HepG2 (cell line): Measurements from ENCODE around the gene ARFIP2. TPM values are rescaled to one million over a fixed set of nuclear protein-coding genes. Genes with fewer than 3 reads are reported as not detected.

ENCODE experiments used
- ATAC-seq: fragments of 200-7000 bp; cut with Tn5 transposase; 3 replicates; pipeline ENCODE4 v1.9.1; 2020; ENCODE audit warnings: mild to moderate bottlenecking, moderate library complexity
- BruUV-seq: library from RNA; stranded (reverse); fragments of 400-500 nt; replicated peaks from 2 replicates; lab custom pipeline; 2021; lab: Mats Ljungman, UMichigan
- CTCF ChIA-PET: fragments of 300-600 bp; formaldehyde crosslinking; extraction: SDS; loops from one replicate; lab custom pipeline; 2021; ENCODE audit warnings: low total read pairs, inconsistent platforms, low intra/inter-chr PET ratio; lab: Yijun Ruan, JAX
- POLR2A ChIA-PET: fragments of 350-600 bp; sonication (Branson Sonifier 250); formaldehyde crosslinking; loops from one replicate; lab custom pipeline; 2020; ENCODE audit warnings: antibody characterized with exemption, inconsistent platforms; lab: Yijun Ruan, JAX
- DNase-seq: peaks from one replicate; pipeline ENCODE4 v3.0.0-alpha.2; 2015; ENCODE audit warnings: low spot score
- FAIRE-seq: peaks from 3 replicates; lab custom pipeline; 2011; peaks lifted over from hg19 to GRCh38; lab: Jason Lieb, UNC
- H2AFZ ChIP-seq: one replicate; pipeline ENCODE4 v1.6.1; 2011; ENCODE audit warnings: low read length, inconsistent platforms
- H3K27ac ChIP-seq: fragments of 300-600 bp; 3 replicates; pipeline ENCODE4 v1.8.0; 2011; ENCODE audit warnings: mixed run types, mild to moderate bottlenecking, mixed read lengths, low read length, inconsistent platforms; ENCODE audit not compliant: insufficient read depth; ENCODE audit errors: extremely low read length
- H3K27me3 ChIP-seq, 2 experiments: fragments of 200-600 bp in 1 of 2; 2 replicates in 1 of 2; 3 replicates in 1 of 2; pipeline versions ENCODE4 v1.6.0 to v1.8.0; 2011; ENCODE audit warnings: low read length in 2 of 2, mild to moderate bottlenecking in 2 of 2, moderate library complexity in 2 of 2, inconsistent platforms in 1 of 2; ENCODE audit not compliant: insufficient read depth in 2 of 2, control insufficient read depth in 1 of 2
- H3K36me3 ChIP-seq, 2 experiments: fragments of 200-600 bp in 1 of 2; replicated peaks in 1 of 2; 2 replicates in 1 of 2; 3 replicates in 1 of 2; pipeline versions ENCODE4 v1.5.1 to v1.8.0; 2011; ENCODE audit warnings: low read length in 2 of 2, inconsistent platforms in 1 of 2; ENCODE audit not compliant: insufficient read depth in 2 of 2, control insufficient read depth in 1 of 2
- H3K4me1 ChIP-seq: 2 replicates; pipeline ENCODE4 v1.5.1; 2012; ENCODE audit warnings: low read length, inconsistent platforms; ENCODE audit not compliant: insufficient read depth
- H3K4me2 ChIP-seq: 2 replicates; pipeline ENCODE4 v1.6.0; 2011; ENCODE audit warnings: low read depth, low read length, inconsistent platforms
- H3K4me3 ChIP-seq, 3 experiments: fragments of 200-600 bp in 1 of 3; sonication (generic), shearing (Covaris generic) in 1 of 3; replicated peaks in 1 of 3; 2 replicates each; pipeline ENCODE4 v1.5.1; 2011 to 2016; ENCODE audit warnings: low read length in 3 of 3, inconsistent platforms in 2 of 3, low read depth in 2 of 3, mild to moderate bottlenecking in 2 of 3, control low read depth in 1 of 3, mixed read lengths in 1 of 3; ENCODE audit not compliant: insufficient read depth in 1 of 3
- H3K79me2 ChIP-seq: one replicate; pipeline ENCODE4 v1.6.1; 2011; ENCODE audit warnings: low read length, inconsistent platforms; ENCODE audit not compliant: insufficient read depth
- H3K9ac ChIP-seq: 2 replicates; pipeline ENCODE4 v1.6.0; 2011; ENCODE audit warnings: mild to moderate bottlenecking, low read depth, low read length, inconsistent platforms; ENCODE audit not compliant: insufficient read depth
- H3K9me3 ChIP-seq: 2 replicates; pipeline ENCODE4 v1.5.1; 2012; ENCODE audit warnings: mild to moderate bottlenecking, low read length
- H4K20me1 ChIP-seq: 2 replicates; pipeline ENCODE4 v1.6.0; 2011; ENCODE audit warnings: inconsistent platforms, mild to moderate bottlenecking, low read length, moderate library complexity; ENCODE audit not compliant: insufficient read depth
- ERF ChIP-seq: IDR thresholded peaks from 2 replicates; pipeline ENCODE4 v1.6.1; 2018; ENCODE audit warnings: missing biosample characterization, missing genetic modification reagents
- LBX2 ChIP-seq: sonication (generic); formaldehyde crosslinking; IDR thresholded peaks from 2 replicates; pipeline ENCODE4 v1.5.0; 2020; ENCODE audit warnings: missing genetic modification reagents, mild to moderate bottlenecking, borderline replicate concordance
- MED1 ChIP-seq: sonication (generic); formaldehyde crosslinking; IDR thresholded peaks from 2 replicates; pipeline ENCODE4 v1.4.0; 2020; ENCODE audit warnings: missing genetic modification reagents
- PAX8 ChIP-seq: sonication (generic); formaldehyde crosslinking; IDR thresholded peaks from 2 replicates; pipeline ENCODE4 v1.8.0; 2022; ENCODE audit warnings: mild to moderate bottlenecking, missing genetic modification reagents, borderline replicate concordance
- SIX1 ChIP-seq: sonication (generic); formaldehyde crosslinking; IDR thresholded peaks from 2 replicates; pipeline ENCODE4 v1.4.0; 2020; ENCODE audit warnings: missing genetic modification reagents, borderline replicate concordance
- SPEN ChIP-seq: sonication (generic); formaldehyde crosslinking; IDR thresholded peaks from 2 replicates; pipeline ENCODE4 v1.5.1; 2020; ENCODE audit warnings: low read depth, mild to moderate bottlenecking, missing genetic modification reagents
- TCF7 ChIP-seq: sonication (generic); IDR thresholded peaks from 2 replicates; pipeline ENCODE4 v1.6.1; 2016; ENCODE audit warnings: antibody characterized with exemption, low read depth
- ZFYVE20 ChIP-seq: sonication (generic); formaldehyde crosslinking; IDR thresholded peaks from 2 replicates; pipeline ENCODE4 v1.8.0; 2023; ENCODE audit warnings: low read depth, mild to moderate bottlenecking, moderate library complexity, missing genetic modification reagents, borderline replicate concordance
- ZNF34 ChIP-seq: sonication (generic); formaldehyde crosslinking; IDR thresholded peaks from 2 replicates; pipeline ENCODE4 v1.4.0; 2020; ENCODE audit warnings: mild to moderate bottlenecking, missing genetic modification reagents, borderline replicate concordance
- ZNF562 ChIP-seq: sonication (generic); formaldehyde crosslinking; IDR thresholded peaks from 2 replicates; pipeline ENCODE4 v1.8.0; 2022; ENCODE audit warnings: missing genetic modification reagents, borderline replicate concordance
- ZNF577 ChIP-seq: sonication (generic); formaldehyde crosslinking; IDR thresholded peaks from 2 replicates; pipeline ENCODE4 v1.4.0; 2020; ENCODE audit warnings: mild to moderate bottlenecking, low read depth, missing genetic modification reagents, borderline replicate concordance
- ZSCAN5A ChIP-seq: sonication (generic); formaldehyde crosslinking; IDR thresholded peaks from 2 replicates; pipeline ENCODE4 v1.8.0; 2022; ENCODE audit warnings: mild to moderate bottlenecking, missing genetic modification reagents, borderline replicate concordance
- WGBS: methylation state at CpG from one replicate; pipeline ENCODE4 v1.1.6; 2017; ENCODE audit warnings: low lambda C conversion rate; 5-methylcytosine and 5-hydroxymethylcytosine counted together
- in situ Hi-C: cut with HindIII; loops from 2 replicates; pipeline ENCODE4 v1.10.0; 2017; ENCODE audit warnings: low pct_unique_long_range_greater_than_20kb; ENCODE audit not compliant: extremely low pct_ligation_motif_present
- intact Hi-C: fragments of 100-400 bp; cut with micrococcal nuclease; formaldehyde crosslinking; loops from one replicate; pipeline ENCODE4 v1.10.0; 2022; ENCODE audit not compliant: unreplicated experiment
- polyA plus RNA-seq, 8 experiments: library from polyadenylated mRNA; depleted of rRNA in 3 of 8; stranded (reverse) in 7 of 8; unstranded in 1 of 8; fragments of >200 nt; fragmentation: Illumina TruSeq in 4 of 8; extraction: Trizol in 4 of 8; gene quantifications; 2 replicates each; pipeline versions ENCODE4 v1.2.1 to v1.2.3, GENCODE V29; 2011 to 2016; ENCODE audit warnings: low read depth in 4 of 8, missing spikeins in 1 of 8, mixed read lengths in 1 of 8; ENCODE audit not compliant: insufficient read depth in 1 of 8
- total RNA-seq, 5 experiments: library from RNA; depleted of rRNA; stranded (reverse); fragments of >200 nt; fragmentation: Illumina TruSeq; extraction: Trizol; gene quantifications; 2 replicates each; pipeline ENCODE4 v1.2.3, GENCODE V29; 2016; ENCODE audit warnings: low read depth in 1 of 5
- TF ChIP-seq, protein P1 (sequence below): sonication (generic); formaldehyde crosslinking; IDR thresholded peaks from 2 replicates; pipeline ENCODE4 v1.5.1; 2020; ENCODE audit warnings: mild to moderate bottlenecking, missing genetic modification reagents, borderline replicate concordance
- TF ChIP-seq, protein P2 (sequence below): sonication (generic); formaldehyde crosslinking; IDR thresholded peaks from 2 replicates; pipeline ENCODE4 v1.8.0; 2022; ENCODE audit warnings: missing genetic modification reagents, mild to moderate bottlenecking, borderline replicate concordance
- TF ChIP-seq, protein P3 (sequence below): sonication (generic); formaldehyde crosslinking; IDR thresholded peaks from 2 replicates; pipeline ENCODE4 v1.5.1; 2020; ENCODE audit warnings: missing genetic modification reagents, mild to moderate bottlenecking, borderline replicate concordance

The ARFIP2 gene
- total and polyA plus RNA-seq, 2 of the 13 experiments (the other 11 are each of a cell fraction or from before 2014, with no cell fraction given), result 56.6 to 60.2 TPM

GRCh38 chr11:6452219-6452618 lies 28.9 kb downstream of the ARFIP2 start:
- Histone ChIP-seq H3K4me2 (no peak overlapping the region), H3K4me1 (no peaks in the 10 kb centered on the region), H3K4me3 (no peak overlapping the region), H3K27me3 (no peaks in the 10 kb centered on the region), H2AFZ (no peak overlapping the region), H3K36me3 (peaks cover 6 to 7% of the 10 kb centered on the region in 2 experiments; a peak in 3 of 5 replicates), H3K9ac (no peak overlapping the region), H3K27ac (no peak overlapping the region), H3K79me2 (no peaks in the 10 kb centered on the region), H3K9me3 (no peaks in the 10 kb centered on the region), H4K20me1 (no peaks in the 10 kb centered on the region)
- BruUV-seq, result no TSS peak
- no peak for FAIRE-seq
- ChIA-PET POLR2A (no interaction called here), CTCF (no interaction called here)
- ATAC-seq, result no peak
- DNase-seq, result no peak
- intact Hi-C loops (no loop called here), in situ Hi-C loops (no loop called here)
- 84% methylated on average over 3 of the region's 3 CpGs for WGBS
- TF ChIP-seq, protein P1, sequence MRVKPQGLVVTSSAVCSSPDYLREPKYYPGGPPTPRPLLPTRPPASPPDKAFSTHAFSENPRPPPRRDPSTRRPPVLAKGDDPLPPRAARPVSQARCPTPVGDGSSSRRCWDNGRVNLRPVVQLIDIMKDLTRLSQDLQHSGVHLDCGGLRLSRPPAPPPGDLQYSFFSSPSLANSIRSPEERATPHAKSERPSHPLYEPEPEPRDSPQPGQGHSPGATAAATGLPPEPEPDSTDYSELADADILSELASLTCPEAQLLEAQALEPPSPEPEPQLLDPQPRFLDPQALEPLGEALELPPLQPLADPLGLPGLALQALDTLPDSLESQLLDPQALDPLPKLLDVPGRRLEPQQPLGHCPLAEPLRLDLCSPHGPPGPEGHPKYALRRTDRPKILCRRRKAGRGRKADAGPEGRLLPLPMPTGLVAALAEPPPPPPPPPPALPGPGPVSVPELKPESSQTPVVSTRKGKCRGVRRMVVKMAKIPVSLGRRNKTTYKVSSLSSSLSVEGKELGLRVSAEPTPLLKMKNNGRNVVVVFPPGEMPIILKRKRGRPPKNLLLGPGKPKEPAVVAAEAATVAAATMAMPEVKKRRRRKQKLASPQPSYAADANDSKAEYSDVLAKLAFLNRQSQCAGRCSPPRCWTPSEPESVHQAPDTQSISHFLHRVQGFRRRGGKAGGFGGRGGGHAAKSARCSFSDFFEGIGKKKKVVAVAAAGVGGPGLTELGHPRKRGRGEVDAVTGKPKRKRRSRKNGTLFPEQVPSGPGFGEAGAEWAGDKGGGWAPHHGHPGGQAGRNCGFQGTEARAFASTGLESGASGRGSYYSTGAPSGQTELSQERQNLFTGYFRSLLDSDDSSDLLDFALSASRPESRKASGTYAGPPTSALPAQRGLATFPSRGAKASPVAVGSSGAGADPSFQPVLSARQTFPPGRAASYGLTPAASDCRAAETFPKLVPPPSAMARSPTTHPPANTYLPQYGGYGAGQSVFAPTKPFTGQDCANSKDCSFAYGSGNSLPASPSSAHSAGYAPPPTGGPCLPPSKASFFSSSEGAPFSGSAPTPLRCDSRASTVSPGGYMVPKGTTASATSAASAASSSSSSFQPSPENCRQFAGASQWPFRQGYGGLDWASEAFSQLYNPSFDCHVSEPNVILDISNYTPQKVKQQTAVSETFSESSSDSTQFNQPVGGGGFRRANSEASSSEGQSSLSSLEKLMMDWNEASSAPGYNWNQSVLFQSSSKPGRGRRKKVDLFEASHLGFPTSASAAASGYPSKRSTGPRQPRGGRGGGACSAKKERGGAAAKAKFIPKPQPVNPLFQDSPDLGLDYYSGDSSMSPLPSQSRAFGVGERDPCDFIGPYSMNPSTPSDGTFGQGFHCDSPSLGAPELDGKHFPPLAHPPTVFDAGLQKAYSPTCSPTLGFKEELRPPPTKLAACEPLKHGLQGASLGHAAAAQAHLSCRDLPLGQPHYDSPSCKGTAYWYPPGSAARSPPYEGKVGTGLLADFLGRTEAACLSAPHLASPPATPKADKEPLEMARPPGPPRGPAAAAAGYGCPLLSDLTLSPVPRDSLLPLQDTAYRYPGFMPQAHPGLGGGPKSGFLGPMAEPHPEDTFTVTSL (CRISPR knock-in tag), result no peak
- no peak for TF ChIP-seq SPEN (CRISPR knock-in tag)
- no peak for TF ChIP-seq MED1 (CRISPR knock-in tag)
- no peak for TF ChIP-seq ZNF577 (CRISPR knock-in tag)
- TF ChIP-seq TCF7, result no peak
- no peak for TF ChIP-seq LBX2 (CRISPR knock-in tag)
- TF ChIP-seq ZFYVE20 (CRISPR knock-in tag), result no peak
- TF ChIP-seq ZSCAN5A, result no peak
- TF ChIP-seq PAX8 (CRISPR knock-in tag), result no peak
- TF ChIP-seq, protein P2, sequence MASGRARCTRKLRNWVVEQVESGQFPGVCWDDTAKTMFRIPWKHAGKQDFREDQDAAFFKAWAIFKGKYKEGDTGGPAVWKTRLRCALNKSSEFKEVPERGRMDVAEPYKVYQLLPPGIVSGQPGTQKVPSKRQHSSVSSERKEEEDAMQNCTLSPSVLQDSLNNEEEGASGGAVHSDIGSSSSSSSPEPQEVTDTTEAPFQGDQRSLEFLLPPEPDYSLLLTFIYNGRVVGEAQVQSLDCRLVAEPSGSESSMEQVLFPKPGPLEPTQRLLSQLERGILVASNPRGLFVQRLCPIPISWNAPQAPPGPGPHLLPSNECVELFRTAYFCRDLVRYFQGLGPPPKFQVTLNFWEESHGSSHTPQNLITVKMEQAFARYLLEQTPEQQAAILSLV (CRISPR knock-in tag), result no peak
- TF ChIP-seq SIX1 (CRISPR knock-in tag), result no peak
- no peak for TF ChIP-seq ZNF562
- no peak for TF ChIP-seq ZNF34
- TF ChIP-seq ERF (CRISPR knock-in tag), result no peak
- TF ChIP-seq, protein P3, sequence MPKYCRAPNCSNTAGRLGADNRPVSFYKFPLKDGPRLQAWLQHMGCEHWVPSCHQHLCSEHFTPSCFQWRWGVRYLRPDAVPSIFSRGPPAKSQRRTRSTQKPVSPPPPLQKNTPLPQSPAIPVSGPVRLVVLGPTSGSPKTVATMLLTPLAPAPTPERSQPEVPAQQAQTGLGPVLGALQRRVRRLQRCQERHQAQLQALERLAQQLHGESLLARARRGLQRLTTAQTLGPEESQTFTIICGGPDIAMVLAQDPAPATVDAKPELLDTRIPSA (CRISPR knock-in tag), result no peak
